Activated T-helper 1 cell treated with anti-CD3 and anti-CD28 coated beads, Interleukin-2, amount 50 U/mL, for 16 hours (primary cell): ENCODE data around the gene CORO1A.
"Not testable (repeated sequence)": the region's sequence is repeated elsewhere in the genome, so short reads cannot be mapped to it uniquely, and the experiment has no call there.

Experiments
- DNase-seq, 2 donors: peaks; one replicate each; pipeline ENCODE4 v3.0.0-alpha.2; 2020; ENCODE audit warnings: low read depth in 1 of 2, low spot score in 1 of 2

CORO1A gene

GRCh38 chr16:30199608-30200343 is 16.4 kb downstream of the CORO1A start:
- DNase-seq, result not testable (repeated sequence)

DNA sequence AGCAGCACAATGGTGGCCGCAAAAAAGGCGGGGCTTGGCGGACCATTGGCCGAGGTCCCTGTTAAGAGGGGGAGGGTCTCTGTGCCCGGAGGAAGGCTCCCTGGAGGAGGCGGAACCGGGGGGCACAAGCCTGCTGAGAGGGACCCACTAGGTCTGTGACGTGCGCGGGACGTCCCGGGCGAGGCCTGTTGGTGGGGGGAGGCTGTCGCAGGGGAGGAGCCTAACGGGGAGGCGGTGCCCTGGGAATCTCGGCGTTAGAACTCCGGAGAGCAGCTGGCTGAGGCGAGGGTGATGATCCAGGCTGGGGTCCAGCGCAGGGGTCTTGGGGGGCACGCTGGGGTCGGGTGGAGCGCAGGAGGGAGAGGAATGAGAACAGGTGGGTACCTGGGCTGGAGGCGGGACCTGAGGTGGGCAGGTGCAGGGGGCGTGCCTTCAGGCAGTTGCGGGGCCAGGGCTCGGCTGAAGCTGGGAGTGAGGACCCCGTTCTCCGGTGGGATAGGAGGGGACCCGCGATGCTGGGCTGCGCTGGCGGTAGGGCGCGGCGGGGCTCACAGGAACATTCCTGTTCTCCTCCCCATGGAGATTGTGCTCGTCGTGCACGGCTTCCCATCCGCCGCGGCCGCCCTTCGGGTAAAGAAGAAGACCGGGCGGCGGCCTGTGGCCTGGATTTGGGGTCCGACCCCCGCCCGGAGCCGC is 22.3 kb downstream of the CORO1A start:
- DNase-seq, result not testable (repeated sequence)

- DNase-seq, result not testable (repeated sequence)
These were observed 22.9 kb downstream of the CORO1A start for GRCh38 chr16:30206252-30206651.

GRCh38 chr16:30207063-30207704 is 23.8 kb downstream of the CORO1A start:
- DNase-seq, result not testable (repeated sequence)

DNA sequence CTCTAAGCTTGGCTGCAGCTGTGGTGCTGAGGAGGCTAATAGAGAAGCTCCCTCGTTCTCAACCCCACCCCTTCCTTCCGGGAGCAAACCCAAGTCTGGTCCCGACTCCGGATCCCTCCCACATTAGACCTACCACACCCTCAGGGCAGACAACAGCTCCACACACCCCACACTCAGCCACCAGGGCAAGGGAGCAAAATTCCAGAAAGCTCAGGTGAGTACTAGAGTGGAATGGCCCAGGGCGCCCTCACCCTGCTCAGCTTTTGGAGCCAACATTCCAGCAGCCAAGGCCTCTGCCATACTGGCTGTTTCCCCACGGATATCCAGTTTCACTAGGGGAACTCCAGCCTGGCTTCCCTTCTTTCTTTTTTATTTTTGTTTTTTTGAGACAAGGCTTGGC is 25.6 kb downstream of the CORO1A start:
- DNase-seq, result peak; percentile 2 to 30

DNA sequence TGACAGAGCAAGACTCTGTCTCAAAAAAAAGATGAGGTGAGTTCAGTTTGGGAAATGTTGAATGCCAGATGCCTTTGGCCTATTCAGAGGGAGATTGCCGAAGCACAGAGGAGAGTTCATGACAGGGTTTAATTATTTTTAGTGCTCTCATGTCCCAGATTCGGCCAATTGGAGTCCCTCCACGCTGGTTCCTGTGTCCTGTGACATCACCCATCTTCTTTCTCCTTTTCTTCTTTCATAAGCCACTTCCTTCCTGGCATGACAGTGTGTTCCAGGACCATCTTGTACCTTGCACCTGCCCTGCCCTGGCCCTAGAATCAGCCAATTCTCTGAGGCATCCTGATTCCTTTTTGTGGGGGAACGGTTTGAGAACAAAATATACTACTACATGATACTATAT is 28.0 kb downstream of the CORO1A start:
- not testable (repeated sequence) for DNase-seq

DNA sequence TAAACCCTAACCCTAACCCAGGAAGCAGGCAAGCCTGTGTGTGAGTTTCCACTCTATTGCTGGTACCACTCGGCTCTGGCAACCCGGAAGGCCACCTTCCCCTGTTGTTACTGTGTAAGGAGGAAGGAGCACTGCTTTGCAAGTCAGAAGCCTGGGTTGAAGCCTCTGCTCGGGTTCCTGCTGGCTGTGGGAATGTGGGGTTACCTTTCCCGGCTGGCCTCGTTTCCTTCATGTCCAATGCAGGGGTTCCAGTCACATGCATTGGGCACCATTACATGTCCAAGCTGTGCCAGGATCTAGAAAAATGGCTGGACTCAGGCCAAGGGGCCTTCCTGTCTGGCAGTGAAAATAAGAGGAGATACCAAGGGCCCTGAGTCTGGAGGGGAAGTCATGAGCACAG is 33.7 kb downstream of the CORO1A start:
- not testable (repeated sequence) for DNase-seq
